Ectodermal cell (in vitro differentiated cells): ENCODE measurements around the gene KCNQ1.

Experiments used
- H3K27ac ChIP-seq: 2 replicates; pipeline ENCODE4 v1.7.0; 2013; ENCODE audit warnings: mild to moderate bottlenecking, low read depth, low read length; ENCODE audit not compliant: insufficient read depth, poor library complexity, severe bottlenecking
- H3K27me3 ChIP-seq: 2 replicates; pipeline ENCODE4 v1.7.0; 2013; ENCODE audit warnings: mild to moderate bottlenecking, low read length; ENCODE audit not compliant: insufficient read depth, control insufficient read depth, poor library complexity, severe bottlenecking
- H3K36me3 ChIP-seq: one replicate; pipeline ENCODE4 v1.7.0; 2013; ENCODE audit warnings: low read length; ENCODE audit not compliant: control insufficient read depth, insufficient read depth
- H3K4me1 ChIP-seq: one replicate; pipeline ENCODE4 v1.7.0; 2013; ENCODE audit warnings: low read length; ENCODE audit not compliant: control insufficient read depth, insufficient read depth
- H3K4me3 ChIP-seq: 2 replicates; pipeline ENCODE4 v1.7.0; 2013; ENCODE audit warnings: low read depth, low read length, control low read depth; ENCODE audit not compliant: insufficient read depth
- H3K9me3 ChIP-seq: 2 replicates; pipeline ENCODE4 v1.7.0; 2013; ENCODE audit warnings: mild to moderate bottlenecking, low read length, moderate library complexity; ENCODE audit not compliant: control insufficient read depth
- WGBS, 2 experiments: methylation state at CpG; one replicate each; pipeline ENCODE4 v1.1.7; 2013; ENCODE audit warnings: missing lambda C conversion rate in 2 of 2; 5-methylcytosine and 5-hydroxymethylcytosine counted together

The KCNQ1 gene

DNA sequence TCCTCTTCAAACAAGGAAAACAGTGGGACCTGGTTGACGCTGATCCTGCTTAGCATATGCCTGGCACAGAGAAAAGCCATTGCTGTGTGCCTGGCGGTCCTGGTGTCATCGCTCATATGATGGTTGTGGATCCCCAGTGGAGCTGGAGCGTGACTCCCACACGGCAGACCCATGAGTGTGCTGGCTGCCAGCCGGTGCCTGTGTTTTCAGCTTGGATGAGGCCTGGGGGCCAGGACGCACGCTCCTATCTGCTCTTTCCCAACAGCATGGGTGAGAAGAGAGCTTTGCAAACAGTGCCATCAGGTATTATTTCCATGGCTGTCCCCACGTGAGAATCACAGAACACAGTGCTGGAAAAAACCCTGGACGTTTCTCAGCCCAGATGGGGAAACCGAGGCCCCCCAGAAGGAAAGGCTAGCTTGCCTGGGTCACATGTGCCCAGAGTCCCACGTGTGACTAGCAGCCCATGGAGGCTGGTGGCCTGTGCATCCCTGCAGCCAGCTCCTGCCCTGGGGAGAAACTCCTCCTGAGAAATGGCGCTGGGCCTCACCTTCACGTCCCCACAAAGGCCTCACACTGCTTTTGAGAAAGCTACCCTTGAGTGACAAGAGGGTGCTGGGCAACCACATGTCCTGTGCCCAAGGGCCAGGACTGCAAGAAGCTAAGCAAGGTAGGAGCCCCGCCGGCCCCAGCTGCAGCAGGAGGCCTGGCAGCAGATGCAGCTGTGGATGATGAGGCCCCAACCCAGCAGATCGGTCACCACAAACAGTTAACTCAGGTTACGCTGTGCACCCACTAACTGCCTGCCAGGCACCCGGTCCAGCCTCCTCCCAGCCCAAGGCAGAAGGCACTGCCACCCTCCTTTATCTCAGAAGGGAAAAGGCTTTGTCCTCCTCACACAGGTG lies 436.5 kb downstream of the KCNQ1 start:
- WGBS, 2 experiments = 88 to 90% methylated on average over 19 of the region's 19 CpGs

DNA sequence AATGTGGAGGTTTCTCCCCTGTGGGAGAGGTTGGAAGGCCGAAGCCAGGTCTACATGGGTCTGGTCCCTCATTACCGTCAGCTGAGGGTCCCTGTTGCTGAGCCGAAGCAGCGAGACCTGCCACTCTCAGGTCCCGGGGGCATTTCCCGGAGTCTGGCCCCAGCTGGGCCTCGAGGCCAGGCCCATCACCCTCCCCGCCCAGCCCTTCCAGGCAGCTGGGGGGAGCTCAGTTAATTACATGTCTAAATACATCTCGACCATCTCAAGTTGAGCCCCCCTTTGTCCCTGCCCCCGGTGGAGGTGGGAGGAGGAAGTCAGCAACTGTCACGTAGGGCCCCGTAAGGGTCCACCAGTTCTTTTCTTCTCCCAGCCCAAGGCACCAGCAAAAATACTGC lies 437.2 kb downstream of the KCNQ1 start:
- Histone ChIP-seq H3K36me3 (no peaks in the 10 kb centered on the region), H3K9me3 (no peaks in the 10 kb centered on the region), H3K4me1 (peaks cover 24% of the 10 kb centered on the region), H3K4me3 (no peak overlapping the region), H3K27ac (no peak overlapping the region), H3K27me3 (peaks cover 28% of the 10 kb centered on the region)
- WGBS, 2 experiments = 63 to 75% methylated on average over 12 of the region's 12 CpGs

More for the DNA sequence above, 436.5 kb downstream of the KCNQ1 start:
- no peaks in the 10 kb centered on the region for H3K36me3 ChIP-seq
- H3K4me1 ChIP-seq = peaks cover 20% of the 10 kb centered on the region
- peaks cover 23% of the 10 kb centered on the region for H3K27me3 ChIP-seq
- H3K9me3 ChIP-seq = no peaks in the 10 kb centered on the region
- no peak overlapping the region for H3K27ac ChIP-seq
- no peak overlapping the region for H3K4me3 ChIP-seq

DNA sequence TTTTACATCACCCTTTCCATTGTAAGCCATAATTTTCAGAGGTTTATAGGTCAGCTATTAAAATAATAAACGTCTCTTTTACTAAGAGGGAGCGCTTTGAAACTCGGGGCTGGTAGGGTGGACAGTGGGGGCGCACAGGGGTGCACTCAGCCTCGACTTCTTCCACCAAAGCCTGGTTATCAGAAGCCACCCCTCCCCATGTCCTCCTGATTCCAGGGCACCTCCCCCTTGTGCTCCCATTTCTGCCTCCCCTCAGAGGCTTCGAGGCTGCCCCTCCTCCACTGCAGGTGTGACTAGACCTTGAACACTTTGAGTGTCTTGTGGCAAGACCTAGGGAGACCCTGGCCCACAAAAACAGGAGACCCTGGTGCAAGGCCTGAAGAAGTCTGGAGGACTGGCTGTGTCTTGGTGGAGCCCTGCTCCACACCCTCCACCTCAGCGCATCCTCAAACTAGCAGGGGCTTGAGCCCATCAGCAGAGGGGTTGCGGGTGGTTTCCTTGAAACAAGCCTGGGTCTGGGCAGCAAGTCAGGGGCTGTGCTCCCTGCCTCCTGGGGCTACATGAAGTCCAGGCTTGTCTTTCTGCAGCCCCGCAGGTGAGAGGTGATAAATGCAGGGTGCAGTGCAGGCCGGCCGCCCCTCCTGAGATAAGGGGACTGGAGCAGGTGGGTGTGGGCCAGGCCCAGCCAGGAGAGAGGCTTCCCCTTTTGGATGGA lies 437.7 kb downstream of the KCNQ1 start:
- H3K4me3 ChIP-seq = no peak overlapping the region
- peaks cover 34% of the 10 kb centered on the region for H3K27me3 ChIP-seq
- peak overlapping the region; percentile 36 for H3K27ac ChIP-seq
- no peaks in the 10 kb centered on the region for H3K36me3 ChIP-seq
- whole genome bisulfite sequencing, 2 experiments = 83 to 84% methylated on average over 11 of the region's 11 CpGs
- no peaks in the 10 kb centered on the region for H3K9me3 ChIP-seq
- H3K4me1 ChIP-seq = peaks cover 30% of the 10 kb centered on the region

DNA sequence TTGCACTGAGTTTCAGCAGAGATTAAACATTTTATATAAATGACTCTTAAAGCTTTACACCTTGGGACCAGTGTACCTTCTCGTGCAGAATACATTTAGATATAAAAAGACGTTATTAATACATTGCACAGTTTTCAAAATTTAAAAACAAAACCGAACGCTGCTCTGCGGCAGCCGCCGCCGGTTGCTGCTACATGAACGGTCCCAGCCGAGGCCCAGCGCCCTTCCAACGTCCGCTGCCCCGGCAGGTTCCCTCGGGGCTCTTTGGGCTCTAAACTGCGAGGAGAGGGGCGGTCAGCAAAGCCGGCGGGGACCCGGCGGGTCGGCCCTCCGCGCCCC lies 438.8 kb downstream of the KCNQ1 start:
- WGBS, 2 experiments = 6 to 7% methylated on average over 24 of the region's 24 CpGs
- H3K4me3 ChIP-seq = peak overlapping the region; percentile 77
- no peaks in the 10 kb centered on the region for H3K9me3 ChIP-seq
- no peaks in the 10 kb centered on the region for H3K36me3 ChIP-seq
- peaks cover 42% of the 10 kb centered on the region for H3K27me3 ChIP-seq
- peaks cover 32% of the 10 kb centered on the region for H3K4me1 ChIP-seq
- no peak overlapping the region for H3K27ac ChIP-seq

DNA sequence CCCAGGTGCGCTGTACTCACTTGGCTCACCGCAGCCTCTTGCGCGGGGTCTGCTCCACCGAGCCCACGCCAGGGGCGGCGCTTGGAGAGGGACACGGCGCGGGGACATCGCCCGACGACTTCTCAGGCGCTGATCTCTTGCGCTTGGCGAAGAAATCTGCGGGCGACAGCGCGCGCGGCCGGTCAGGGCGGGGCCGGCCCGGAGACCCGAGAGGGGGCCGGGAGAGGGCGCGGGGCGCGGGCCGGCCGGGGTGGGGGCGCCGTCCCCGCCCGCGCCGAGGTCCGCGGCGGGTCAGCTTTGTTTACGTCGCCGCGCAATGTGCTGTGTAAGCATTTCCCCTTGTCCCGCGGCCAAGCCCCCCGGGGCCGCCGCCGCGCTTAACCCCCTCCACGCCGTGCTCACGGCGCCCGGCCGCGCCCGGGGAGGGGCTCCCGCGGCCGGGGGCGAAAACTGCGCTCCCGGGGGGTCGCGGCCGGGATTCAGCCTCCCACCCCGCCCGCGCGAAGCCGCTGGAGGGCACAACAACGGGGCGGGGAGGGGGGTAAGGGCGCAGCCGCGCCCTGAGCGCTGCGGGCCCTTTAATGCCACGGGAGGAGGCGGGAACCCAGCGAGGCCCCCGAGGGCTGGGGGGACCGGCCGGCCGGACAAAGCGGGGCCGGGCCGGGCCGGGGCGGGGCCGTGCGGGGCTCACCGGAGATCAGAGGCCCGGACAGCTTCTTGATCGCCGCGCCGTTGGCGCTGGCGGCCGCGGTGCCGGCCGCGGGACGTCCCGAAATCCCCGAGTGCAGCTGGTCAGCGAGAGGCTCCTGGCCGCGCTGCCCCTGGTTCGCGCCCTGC lies 439.4 kb downstream of the KCNQ1 start:
- H3K4me1 ChIP-seq = peaks cover 32% of the 10 kb centered on the region
- 0% methylated on average over 119 of the region's 119 CpGs for WGBS, 2 experiments
- no peak overlapping the region for H3K27ac ChIP-seq

DNA sequence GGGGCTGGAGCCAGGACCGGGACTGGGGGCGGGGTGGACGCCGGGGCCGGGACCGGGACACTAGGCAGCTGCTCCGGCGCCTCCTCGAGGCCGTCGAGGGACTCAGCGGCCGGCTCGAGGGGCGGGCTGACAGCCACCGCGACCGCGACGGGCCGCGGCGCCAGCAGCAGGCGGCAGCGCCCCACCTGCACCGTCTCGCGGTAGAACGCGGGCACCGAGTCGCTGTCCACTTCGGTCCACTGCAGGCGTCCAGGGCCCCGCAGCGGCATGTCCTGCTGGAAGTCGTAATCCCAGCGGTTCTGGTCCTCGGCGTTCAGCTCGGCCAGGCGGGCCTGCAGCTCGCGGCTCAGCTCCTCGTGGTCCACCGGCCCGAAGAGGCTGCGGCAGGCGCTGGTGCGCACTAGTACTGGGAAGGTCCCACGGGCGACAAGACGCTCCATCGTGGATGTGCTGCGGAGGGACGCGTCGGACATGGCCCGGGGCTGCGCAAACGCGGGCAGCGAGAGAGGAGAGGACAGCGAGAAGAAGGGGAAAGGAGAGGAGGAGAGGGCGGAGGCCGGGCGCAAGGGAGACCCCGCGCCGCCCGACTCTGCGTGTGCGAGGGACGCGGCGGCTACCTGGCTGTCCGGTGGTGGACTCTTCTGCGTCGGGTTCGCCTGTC lies 440.3 kb downstream of the KCNQ1 start:
- Histone ChIP-seq H3K4me3 (peak overlapping the region; percentile 77), H3K27ac (peak overlapping the region; percentile 44), H3K27me3 (peaks cover 48% of the 10 kb centered on the region), H3K36me3 (no peaks in the 10 kb centered on the region), H3K4me1 (peaks cover 35% of the 10 kb centered on the region), H3K9me3 (no peaks in the 10 kb centered on the region)
- 1 to 2% methylated on average over 80 of the region's 80 CpGs for WGBS, 2 experiments

More for the DNA sequence above, 439.4 kb downstream of the KCNQ1 start:
- Histone ChIP-seq H3K9me3 (no peaks in the 10 kb centered on the region), H3K27me3 (peaks cover 48% of the 10 kb centered on the region), H3K36me3 (no peaks in the 10 kb centered on the region), H3K4me3 (peak overlapping the region; percentile 77)

DNA sequence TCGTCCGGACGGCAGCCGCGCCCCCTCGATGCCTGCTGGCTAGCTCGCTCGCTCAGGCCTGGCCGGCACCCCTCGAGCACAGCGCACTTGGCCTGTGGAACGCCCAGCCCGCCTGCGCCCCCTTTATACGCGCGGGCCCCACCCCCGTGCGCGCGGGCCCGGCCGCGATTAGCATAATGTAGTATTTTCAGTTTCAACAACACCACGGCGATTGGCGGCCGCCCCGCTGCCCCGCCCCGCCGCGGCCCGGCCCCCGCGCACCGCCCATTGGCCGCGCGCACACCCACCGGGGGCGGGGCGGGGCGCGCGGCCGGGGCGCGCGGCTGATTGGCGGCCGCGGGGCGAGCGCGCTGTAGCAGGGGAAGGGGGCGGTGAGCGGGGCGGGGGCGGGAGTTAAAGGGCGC lies 440.9 kb downstream of the KCNQ1 start, which contains the start of gene CDKN1C:
CDKN1C (minus strand) TSS at position 98 of the 404 bp plus-strand sequence. CDS start 319 bp downstream, outside the sequence.
- Histone ChIP-seq H3K27ac (peak within 1 kb of the TSS; percentile 44), H3K9me3 (no peaks in the 10 kb centered on the region), H3K36me3 (no peaks in the 10 kb centered on the region), H3K27me3 (peaks cover 48% of the 10 kb centered on the region), H3K4me1 (peaks cover 40% of the 10 kb centered on the region), H3K4me3 (peak within 1 kb of the TSS; percentile 77)
- 1% methylated on average over 56 of the region's 61 CpGs for WGBS, 2 experiments

DNA sequence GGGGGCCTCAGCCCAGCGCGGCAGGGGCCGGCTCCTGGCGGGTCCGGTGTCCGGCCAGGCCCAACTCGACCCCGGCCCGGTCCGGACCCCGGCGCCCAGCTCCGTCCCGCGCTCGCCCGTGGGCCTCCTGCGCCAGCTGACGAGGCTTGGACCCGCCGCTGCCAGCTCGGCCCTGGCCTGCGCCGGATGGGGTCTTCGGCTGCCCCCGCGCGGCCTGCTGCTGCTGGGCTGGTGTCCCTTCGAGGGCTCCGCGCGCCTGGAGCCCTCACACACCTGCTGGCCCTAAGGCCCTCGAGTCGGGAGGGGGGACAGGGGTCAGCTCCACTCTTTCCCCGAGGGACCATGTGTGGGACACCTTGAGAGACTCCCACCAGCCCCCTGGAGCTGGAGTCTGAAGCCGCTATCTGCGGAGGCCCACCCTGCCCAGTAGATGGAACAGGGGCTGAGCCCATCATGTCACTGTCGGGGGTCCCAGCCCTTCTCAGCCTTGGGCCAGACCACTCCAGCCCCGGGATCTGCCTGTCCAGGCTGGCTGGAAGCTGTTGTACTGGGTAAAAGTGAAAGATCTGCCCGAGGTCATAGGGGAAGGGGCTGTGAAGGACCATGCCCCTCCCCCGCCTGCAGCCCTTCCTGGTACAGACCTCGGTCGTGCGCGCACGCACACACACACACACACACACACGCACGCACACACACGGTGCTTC lies 441.5 kb downstream of the KCNQ1 start:
- WGBS, 2 experiments = 9 to 11% methylated on average over 49 of the region's 49 CpGs
- Histone ChIP-seq H3K27ac (no peak overlapping the region), H3K36me3 (no peaks in the 10 kb centered on the region)

DNA sequence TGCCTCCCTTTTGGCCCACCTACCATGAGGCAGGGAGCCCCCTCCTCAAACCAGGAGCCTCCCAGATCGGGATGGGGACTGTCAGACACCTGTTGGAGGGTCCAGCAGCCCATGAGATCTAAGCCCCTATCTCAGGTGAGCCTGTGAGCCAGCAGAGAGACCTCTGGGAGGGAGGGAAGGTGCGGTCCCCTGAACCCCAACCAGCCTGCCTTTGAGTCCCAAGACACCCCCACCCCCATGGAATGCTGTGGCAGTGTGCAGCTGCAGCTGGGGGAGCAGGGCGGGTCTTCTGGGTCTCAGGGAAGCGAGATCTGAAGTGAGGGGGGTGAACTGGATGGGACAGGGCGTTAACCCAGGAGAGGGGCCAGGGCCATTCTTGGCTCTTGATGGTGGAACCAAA lies 442.1 kb downstream of the KCNQ1 start:
- H3K4me1 ChIP-seq = peaks cover 47% of the 10 kb centered on the region
- no peaks in the 10 kb centered on the region for H3K9me3 ChIP-seq
- no peak overlapping the region for H3K4me3 ChIP-seq
- no peaks in the 10 kb centered on the region for H3K36me3 ChIP-seq
- H3K27ac ChIP-seq = no peak overlapping the region
- peaks cover 45% of the 10 kb centered on the region for H3K27me3 ChIP-seq
- WGBS, 2 experiments = 84 to 85% methylated on average over 4 to 5 of the region's 5 CpGs

More for the DNA sequence above, 441.5 kb downstream of the KCNQ1 start:
- H3K9me3 ChIP-seq = no peaks in the 10 kb centered on the region
- peaks cover 46% of the 10 kb centered on the region for H3K4me1 ChIP-seq
- H3K4me3 ChIP-seq = no peak overlapping the region
- peaks cover 48% of the 10 kb centered on the region for H3K27me3 ChIP-seq
